NOMO-1 (cell line): ENCODE data around the gene PTCH1.

Experiments used
- DNase-seq, 2 experiments: peaks; one replicate each; lab custom pipeline; 2025; ENCODE audit not compliant: unreplicated experiment in 2 of 2; lab: John Stamatoyannopoulos, UW

PTCH1 gene

DNA sequence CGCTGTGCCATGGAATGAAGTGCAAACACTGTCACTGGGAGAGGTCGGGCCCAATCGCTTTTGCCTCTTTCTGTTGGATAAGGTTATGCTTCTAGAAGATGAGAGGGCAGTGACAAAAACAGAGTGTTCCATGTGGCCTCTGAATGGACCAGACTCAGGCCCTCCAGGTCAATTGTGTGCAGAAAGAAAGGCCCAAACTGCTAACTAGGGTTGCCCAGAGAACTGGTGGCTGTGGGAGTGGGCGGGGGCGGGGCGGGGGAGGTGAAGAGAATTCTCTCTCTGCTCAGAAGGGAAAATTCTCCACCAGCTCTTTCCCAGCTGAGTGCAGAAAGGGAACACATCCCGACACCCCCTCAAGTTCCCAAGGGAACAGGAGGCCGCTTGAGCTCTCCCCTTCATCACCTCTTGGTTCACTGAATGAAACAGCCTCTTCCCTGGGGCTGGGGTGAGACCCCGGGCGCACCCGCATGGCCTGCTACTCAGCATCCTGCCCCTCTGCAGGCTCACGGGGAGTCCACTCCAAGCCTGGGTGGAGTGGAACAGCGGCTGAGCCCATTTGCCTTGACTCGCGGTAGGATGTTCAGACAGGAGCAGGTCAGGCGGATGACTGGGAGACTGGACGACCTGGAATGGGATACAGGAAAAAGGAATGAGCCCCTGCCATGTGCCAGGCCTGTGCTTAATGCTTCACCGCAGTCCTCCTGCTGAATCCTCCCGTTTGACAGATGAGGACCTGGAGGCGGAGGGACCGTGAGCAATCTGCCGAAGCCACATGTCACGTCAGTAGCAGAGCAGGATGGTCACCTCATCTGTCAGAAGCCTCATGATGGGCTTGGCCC is 105.5 kb downstream of the PTCH1 start:
- no peak for DNase-seq

DNA sequence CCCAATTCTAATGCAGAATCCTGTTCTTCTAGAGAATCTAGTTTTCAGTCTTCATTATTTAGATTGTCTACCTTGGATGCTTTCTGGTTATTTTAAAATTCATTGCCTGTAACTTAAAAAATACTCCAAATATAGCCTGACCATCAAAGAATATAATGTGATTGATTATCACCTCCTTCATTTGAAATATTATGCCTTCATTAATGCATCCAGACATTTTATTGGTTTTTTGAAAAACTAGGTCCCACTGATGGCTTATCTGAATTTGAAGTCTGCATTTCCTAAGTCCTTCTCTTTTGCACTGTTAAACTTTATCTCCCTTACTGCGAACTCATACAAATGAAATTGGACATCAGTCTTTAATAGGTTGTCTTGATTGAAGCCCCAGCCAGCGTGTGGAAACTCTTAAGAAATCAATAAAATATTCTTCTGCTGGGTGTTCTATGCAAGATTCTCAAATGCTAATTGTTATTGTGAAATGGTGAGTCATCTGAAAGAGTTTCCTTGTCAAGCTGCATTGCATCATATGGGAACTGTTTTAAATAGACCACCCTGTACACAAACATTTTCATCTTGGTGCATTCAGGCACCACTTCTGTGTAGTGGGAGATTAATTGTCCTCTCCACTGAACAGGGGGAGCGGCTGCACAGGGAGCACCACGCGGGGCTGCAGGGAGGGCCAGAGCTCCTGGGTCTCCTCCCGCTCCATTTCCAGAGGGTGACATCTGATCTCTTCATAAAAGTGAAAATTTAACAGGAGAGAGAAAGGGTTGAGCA is 106.9 kb downstream of the PTCH1 start:
- peak; percentile 42 to 97 for DNase-seq

DNA sequence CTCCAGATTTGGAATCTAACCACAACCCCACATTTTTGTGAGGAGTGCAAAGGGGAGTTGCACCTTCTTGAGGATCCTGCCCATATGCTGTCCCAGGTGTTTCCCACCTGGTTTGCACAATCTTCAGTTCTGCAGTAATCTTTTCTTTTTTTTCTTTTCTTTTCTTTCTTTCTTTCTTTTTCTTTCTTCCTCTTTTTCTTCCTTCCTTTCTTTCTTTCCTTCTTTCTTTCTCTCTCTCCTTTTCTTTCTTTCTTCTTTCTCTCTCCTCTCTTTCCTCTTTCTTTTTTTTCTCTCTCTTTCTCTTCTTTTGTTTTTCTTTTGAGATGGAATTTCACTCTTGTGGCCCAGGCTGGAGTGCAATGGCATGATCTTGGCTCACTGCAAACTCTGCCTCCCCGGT is 109.2 kb downstream of the PTCH1 start:
- no peak for DNase-seq

DNA sequence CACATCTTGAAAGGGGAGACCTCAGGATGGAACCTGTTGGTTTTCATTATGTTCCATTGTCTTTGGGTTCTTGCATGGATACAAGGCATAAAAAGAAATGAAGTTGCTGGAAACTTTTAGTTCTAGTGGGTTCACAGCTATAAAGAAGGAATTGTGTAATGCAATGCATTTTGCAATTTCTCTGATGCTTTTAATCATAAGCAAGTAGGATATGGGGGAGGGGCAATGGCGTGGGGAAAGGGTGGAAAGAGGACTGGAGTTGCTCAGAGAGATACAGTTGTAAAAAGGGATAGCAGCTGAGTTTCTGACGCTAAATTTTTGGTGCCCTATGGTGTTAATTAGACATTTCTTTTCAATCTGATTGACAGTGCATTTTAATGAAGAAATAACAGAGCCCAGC is 110.7 kb downstream of the PTCH1 start:
- peak; percentile 35 to 53 for DNase-seq

DNA sequence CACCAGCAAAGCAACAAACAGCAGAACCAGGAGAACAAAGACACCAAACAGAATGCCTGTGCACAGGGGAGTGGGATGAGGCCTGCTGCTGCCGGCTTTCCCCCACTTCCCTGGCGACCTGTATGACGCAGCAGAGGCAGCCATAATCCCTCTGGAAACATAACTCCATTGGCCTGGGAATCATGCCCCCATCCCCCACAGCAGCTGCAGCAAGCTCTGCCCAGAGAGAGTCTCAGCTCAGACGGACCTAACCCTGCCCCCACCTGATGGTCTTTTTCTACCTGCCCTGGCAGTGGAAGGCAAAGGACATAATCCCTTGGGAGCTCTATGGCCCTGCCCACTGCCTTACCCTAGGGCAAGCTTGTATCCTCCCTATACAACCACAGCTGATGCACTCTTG is 117.5 kb downstream of the PTCH1 start:
- DNase-seq, result no peak
